Type B pancreatic cell (in vitro differentiated cells): ENCODE data around the gene ADD3. TPM values are rescaled to one million over a fixed set of nuclear protein-coding genes. Genes with fewer than 3 reads are reported as not detected.
"Not testable (repeated sequence)": the region's sequence is repeated elsewhere in the genome, so short reads cannot be mapped to it uniquely, and the experiment has no call there.

ENCODE experiments used
- DNase-seq: peaks from one replicate; pipeline ENCODE4 v3.0.0; 2021; ENCODE audit warnings: mixed read lengths; ENCODE audit not compliant: unreplicated experiment; ENCODE audit errors: extremely low spot score
- H3K27ac Mint-ChIP-seq: 2 replicates; pipeline ENCODE4 v1.8.0; 2021; ENCODE audit warnings: mild to moderate bottlenecking, mixed read lengths
- H3K27me3 Mint-ChIP-seq: 2 replicates; pipeline ENCODE4 v1.8.0; 2021; ENCODE audit warnings: mixed read lengths
- H3K36me3 Mint-ChIP-seq: 2 replicates; pipeline ENCODE4 v1.8.0; 2021; ENCODE audit warnings: mixed read lengths
- H3K4me1 Mint-ChIP-seq: one replicate; pipeline ENCODE4 v1.8.0; 2021; ENCODE audit warnings: mixed read lengths; ENCODE audit not compliant: unreplicated experiment
- H3K4me3 Mint-ChIP-seq: 2 replicates; pipeline ENCODE4 v1.8.0; 2021; ENCODE audit warnings: mild to moderate bottlenecking, mixed read lengths
- H3K9me3 Mint-ChIP-seq: 2 replicates; pipeline ENCODE4 v1.8.0; 2021; ENCODE audit warnings: mixed read lengths
- CTCF ChIP-seq: fragments of 200-600 bp; sonication (generic); conservative IDR thresholded peaks from 2 replicates; pipeline ENCODE4 v1.5.0; 2021; ENCODE audit warnings: antibody characterized with exemption, mild to moderate bottlenecking
- total RNA-seq: library from RNA; stranded (reverse); gene quantifications from 2 replicates; pipeline ENCODE4 v1.2.1, GENCODE V29; 2021; ENCODE audit warnings: low replicate concordance

ADD3 gene
- total RNA-seq, 1 donor from 2014 or later, result 183 TPM

- Mint-ChIP-seq H3K27ac (no peak overlapping the region), H3K27me3 (no peaks in the 10 kb centered on the region), H3K4me1 (no peaks in the 10 kb centered on the region), H3K4me3 (no peak overlapping the region), H3K9me3 (no peaks in the 10 kb centered on the region), H3K36me3 (peaks cover 60% of the 10 kb centered on the region)
- no peak for DNase-seq
- no peak for TF ChIP-seq CTCF
Observed at GRCh38 chr10:110118891-110119621, 111.3 kb downstream of the ADD3 start.

GRCh38 chr10:110123594-110123993 is 115.8 kb downstream of the ADD3 start:
- no peak for TF ChIP-seq CTCF
- peaks cover 51% of the 10 kb centered on the region for H3K36me3 Mint-ChIP-seq

GRCh38 chr10:110129490-110129889 is 121.7 kb downstream of the ADD3 start:
- Mint-ChIP-seq H3K36me3 (peaks cover 42% of the 10 kb centered on the region), H3K27ac (no peak overlapping the region), H3K9me3 (no peaks in the 10 kb centered on the region), H3K4me3 (no peak overlapping the region), H3K4me1 (no peaks in the 10 kb centered on the region), H3K27me3 (no peaks in the 10 kb centered on the region)
- TF ChIP-seq CTCF, result no peak
- no peak for DNase-seq

More at GRCh38 chr10:110123594-110123993, 115.8 kb downstream of the ADD3 start:
- DNase-seq, result no peak
- H3K4me3 Mint-ChIP-seq, result no peak overlapping the region
- no peak overlapping the region for H3K27ac Mint-ChIP-seq
- no peaks in the 10 kb centered on the region for H3K27me3 Mint-ChIP-seq
- no peaks in the 10 kb centered on the region for H3K4me1 Mint-ChIP-seq
- no peaks in the 10 kb centered on the region for H3K9me3 Mint-ChIP-seq

GRCh38 chr10:110134917-110135316 is 127.1 kb downstream of the ADD3 start:
- Mint-ChIP-seq H3K27ac (no peak overlapping the region), H3K27me3 (no peaks in the 10 kb centered on the region), H3K4me3 (no peak overlapping the region), H3K9me3 (no peaks in the 10 kb centered on the region), H3K36me3 (peaks cover 20% of the 10 kb centered on the region), H3K4me1 (peaks cover 14% of the 10 kb centered on the region)
- no peak for DNase-seq
- TF ChIP-seq CTCF, result no peak

- peaks cover 15% of the 10 kb centered on the region for H3K36me3 Mint-ChIP-seq
- not testable (repeated sequence) for DNase-seq, H3K9me3 Mint-ChIP-seq, H3K27me3 Mint-ChIP-seq, H3K4me3 Mint-ChIP-seq, H3K27ac Mint-ChIP-seq
- H3K4me1 Mint-ChIP-seq, result peaks cover 14% of the 10 kb centered on the region
Observed at GRCh38 chr10:110135836-110136235, 128.1 kb downstream of the ADD3 start.

GRCh38 chr10:110137142-110137545 is 129.4 kb downstream of the ADD3 start:
- Mint-ChIP-seq H3K27ac (peak overlapping the region; percentile 40), H3K36me3 (peaks cover 10% of the 10 kb centered on the region), H3K4me3 (no peak overlapping the region), H3K9me3 (no peaks in the 10 kb centered on the region), H3K27me3 (no peaks in the 10 kb centered on the region), H3K4me1 (peaks cover 17% of the 10 kb centered on the region)
- TF ChIP-seq CTCF, result peak; percentile 91
- DNase-seq, result no peak
